HepG2 (cell line): ENCODE results near the gene BCAS3. TPM values are rescaled to one million over a fixed set of nuclear protein-coding genes. Genes with fewer than 3 reads are reported as not detected.

Source experiments
- ATAC-seq: fragments of 200-7000 bp; cut with Tn5 transposase; 3 replicates; pipeline ENCODE4 v1.9.1; 2020; ENCODE audit warnings: mild to moderate bottlenecking, moderate library complexity
- BruUV-seq: library from RNA; stranded (reverse); fragments of 400-500 nt; replicated peaks from 2 replicates; lab custom pipeline; 2021; lab: Mats Ljungman, UMichigan
- CTCF ChIA-PET: fragments of 300-600 bp; formaldehyde crosslinking; extraction: SDS; loops from one replicate; lab custom pipeline; 2021; ENCODE audit warnings: low total read pairs, inconsistent platforms, low intra/inter-chr PET ratio; lab: Yijun Ruan, JAX
- POLR2A ChIA-PET: fragments of 350-600 bp; sonication (Branson Sonifier 250); formaldehyde crosslinking; loops from one replicate; lab custom pipeline; 2020; ENCODE audit warnings: antibody characterized with exemption, inconsistent platforms; lab: Yijun Ruan, JAX
- DNase-seq: peaks from one replicate; pipeline ENCODE4 v3.0.0-alpha.2; 2015; ENCODE audit warnings: low spot score
- FAIRE-seq: peaks from 3 replicates; lab custom pipeline; 2011; peaks lifted over from hg19 to GRCh38; lab: Jason Lieb, UNC
- H2AFZ ChIP-seq: one replicate; pipeline ENCODE4 v1.6.1; 2011; ENCODE audit warnings: low read length, inconsistent platforms
- H3K27ac ChIP-seq: fragments of 300-600 bp; 3 replicates; pipeline ENCODE4 v1.8.0; 2011; ENCODE audit warnings: mixed run types, mild to moderate bottlenecking, mixed read lengths, low read length, inconsistent platforms; ENCODE audit not compliant: insufficient read depth; ENCODE audit errors: extremely low read length
- H3K27me3 ChIP-seq, 2 experiments: fragments of 200-600 bp in 1 of 2; 2 replicates in 1 of 2; 3 replicates in 1 of 2; pipeline versions ENCODE4 v1.6.0 to v1.8.0; 2011; ENCODE audit warnings: low read length in 2 of 2, mild to moderate bottlenecking in 2 of 2, moderate library complexity in 2 of 2, inconsistent platforms in 1 of 2; ENCODE audit not compliant: insufficient read depth in 2 of 2, control insufficient read depth in 1 of 2
- H3K36me3 ChIP-seq, 2 experiments: fragments of 200-600 bp in 1 of 2; replicated peaks in 1 of 2; 2 replicates in 1 of 2; 3 replicates in 1 of 2; pipeline versions ENCODE4 v1.5.1 to v1.8.0; 2011; ENCODE audit warnings: low read length in 2 of 2, inconsistent platforms in 1 of 2; ENCODE audit not compliant: insufficient read depth in 2 of 2, control insufficient read depth in 1 of 2
- H3K4me1 ChIP-seq: 2 replicates; pipeline ENCODE4 v1.5.1; 2012; ENCODE audit warnings: low read length, inconsistent platforms; ENCODE audit not compliant: insufficient read depth
- H3K4me2 ChIP-seq: 2 replicates; pipeline ENCODE4 v1.6.0; 2011; ENCODE audit warnings: low read depth, low read length, inconsistent platforms
- H3K4me3 ChIP-seq, 3 experiments: fragments of 200-600 bp in 1 of 3; sonication (generic), shearing (Covaris generic) in 1 of 3; replicated peaks in 1 of 3; 2 replicates each; pipeline ENCODE4 v1.5.1; 2011 to 2016; ENCODE audit warnings: low read length in 3 of 3, inconsistent platforms in 2 of 3, low read depth in 2 of 3, mild to moderate bottlenecking in 2 of 3, control low read depth in 1 of 3, mixed read lengths in 1 of 3; ENCODE audit not compliant: insufficient read depth in 1 of 3
- H3K79me2 ChIP-seq: one replicate; pipeline ENCODE4 v1.6.1; 2011; ENCODE audit warnings: low read length, inconsistent platforms; ENCODE audit not compliant: insufficient read depth
- H3K9ac ChIP-seq: 2 replicates; pipeline ENCODE4 v1.6.0; 2011; ENCODE audit warnings: mild to moderate bottlenecking, low read depth, low read length, inconsistent platforms; ENCODE audit not compliant: insufficient read depth
- H3K9me3 ChIP-seq: 2 replicates; pipeline ENCODE4 v1.5.1; 2012; ENCODE audit warnings: mild to moderate bottlenecking, low read length
- H4K20me1 ChIP-seq: 2 replicates; pipeline ENCODE4 v1.6.0; 2011; ENCODE audit warnings: inconsistent platforms, mild to moderate bottlenecking, low read length, moderate library complexity; ENCODE audit not compliant: insufficient read depth
- E2F2 ChIP-seq: sonication (generic); formaldehyde crosslinking; IDR thresholded peaks from 2 replicates; pipeline ENCODE4 v1.4.0; 2020; ENCODE audit warnings: missing genetic modification reagents, borderline replicate concordance
- ETV5 ChIP-seq: IDR thresholded peaks from 2 replicates; pipeline ENCODE4 v1.6.1; 2018; ENCODE audit warnings: missing biosample characterization, missing genetic modification reagents, inconsistent platforms, borderline replicate concordance
- FOXK1 ChIP-seq: sonication (generic); formaldehyde crosslinking; IDR thresholded peaks from 2 replicates; pipeline ENCODE4 v1.4.0; 2020; ENCODE audit warnings: low read depth, missing genetic modification reagents, borderline replicate concordance
- KMT2A ChIP-seq: sonication (generic); formaldehyde crosslinking; IDR thresholded peaks from 2 replicates; pipeline ENCODE4 v1.4.0; 2020; ENCODE audit warnings: missing genetic modification reagents
- NFKBIZ ChIP-seq: IDR thresholded peaks from 2 replicates; pipeline ENCODE4 v1.6.1; 2018; ENCODE audit warnings: missing genetic modification reagents, missing compliant biosample characterization
- NR2C2 ChIP-seq: sonication (generic); formaldehyde crosslinking; IDR thresholded peaks from 2 replicates; pipeline ENCODE4 v1.4.0; 2020; ENCODE audit warnings: missing genetic modification reagents, mild to moderate bottlenecking, moderate library complexity, borderline replicate concordance
- SIX1 ChIP-seq: sonication (generic); formaldehyde crosslinking; IDR thresholded peaks from 2 replicates; pipeline ENCODE4 v1.4.0; 2020; ENCODE audit warnings: missing genetic modification reagents, borderline replicate concordance
- TAF1 ChIP-seq: sonication (generic); formaldehyde crosslinking; IDR thresholded peaks from 2 replicates; pipeline ENCODE4 v1.4.0; 2020; ENCODE audit warnings: missing genetic modification reagents
- ZKSCAN1 ChIP-seq: fragments of 150-350 bp; IDR thresholded peaks from 2 replicates; pipeline ENCODE4 v1.6.1; 2014; ENCODE audit warnings: low read length
- ZNF124 ChIP-seq: sonication (generic); formaldehyde crosslinking; IDR thresholded peaks from 2 replicates; pipeline ENCODE4 v1.4.0; 2020; ENCODE audit warnings: missing genetic modification reagents
- ZNF33A ChIP-seq: sonication (generic); formaldehyde crosslinking; IDR thresholded peaks from 2 replicates; pipeline ENCODE4 v1.5.1; 2020; ENCODE audit warnings: missing genetic modification reagents, mild to moderate bottlenecking, moderate library complexity, borderline replicate concordance
- ZNF512 ChIP-seq: sonication (generic); formaldehyde crosslinking; IDR thresholded peaks from 2 replicates; pipeline ENCODE4 v1.4.0; 2020; ENCODE audit warnings: mild to moderate bottlenecking, missing genetic modification reagents
- ZNF777 ChIP-seq: sonication (generic); formaldehyde crosslinking; IDR thresholded peaks from 2 replicates; pipeline ENCODE4 v1.4.0; 2020; ENCODE audit warnings: missing genetic modification reagents
- WGBS: methylation state at CpG from one replicate; pipeline ENCODE4 v1.1.6; 2017; ENCODE audit warnings: low lambda C conversion rate; 5-methylcytosine and 5-hydroxymethylcytosine counted together
- in situ Hi-C: cut with HindIII; loops from 2 replicates; pipeline ENCODE4 v1.10.0; 2017; ENCODE audit warnings: low pct_unique_long_range_greater_than_20kb; ENCODE audit not compliant: extremely low pct_ligation_motif_present
- intact Hi-C: fragments of 100-400 bp; cut with micrococcal nuclease; formaldehyde crosslinking; loops from one replicate; pipeline ENCODE4 v1.10.0; 2022; ENCODE audit not compliant: unreplicated experiment
- polyA plus RNA-seq, 8 experiments: library from polyadenylated mRNA; depleted of rRNA in 3 of 8; stranded (reverse) in 7 of 8; unstranded in 1 of 8; fragments of >200 nt; fragmentation: Illumina TruSeq in 4 of 8; extraction: Trizol in 4 of 8; gene quantifications; 2 replicates each; pipeline versions ENCODE4 v1.2.1 to v1.2.3, GENCODE V29; 2011 to 2016; ENCODE audit warnings: low read depth in 4 of 8, missing spikeins in 1 of 8, mixed read lengths in 1 of 8; ENCODE audit not compliant: insufficient read depth in 1 of 8
- total RNA-seq, 5 experiments: library from RNA; depleted of rRNA; stranded (reverse); fragments of >200 nt; fragmentation: Illumina TruSeq; extraction: Trizol; gene quantifications; 2 replicates each; pipeline ENCODE4 v1.2.3, GENCODE V29; 2016; ENCODE audit warnings: low read depth in 1 of 5

The BCAS3 gene
- total and polyA plus RNA-seq, 2 of the 13 experiments (the other 11 are each of a cell fraction or from before 2014, with no cell fraction given), result 10.7 to 11.2 TPM

DNA sequence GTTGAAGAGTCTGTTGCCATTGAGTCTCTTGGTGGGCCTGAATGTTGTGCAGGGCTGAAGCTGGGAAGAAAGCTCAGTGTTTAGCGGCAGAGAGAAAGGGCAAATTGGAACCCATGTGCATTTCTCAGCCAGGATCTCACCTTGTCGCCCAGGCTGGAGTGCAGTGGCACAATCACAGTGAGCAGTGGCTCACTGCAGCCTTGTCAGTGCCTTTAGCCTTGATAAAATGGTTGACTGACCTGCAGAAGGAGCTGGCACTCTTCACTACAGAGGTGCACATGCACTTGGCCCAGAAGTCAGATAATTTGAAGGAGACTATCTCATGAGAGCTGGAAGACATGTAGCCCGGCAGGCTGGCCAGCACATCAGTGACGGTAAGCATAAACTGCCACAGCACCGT lies 597.7 kb downstream of the BCAS3 start (continued):
- no peak for TF ChIP-seq FOXK1 (CRISPR knock-in tag)
- TF ChIP-seq SIX1 (CRISPR knock-in tag), result no peak
- no peak for TF ChIP-seq KMT2A (CRISPR knock-in tag)
- no peak for TF ChIP-seq ETV5 (CRISPR knock-in tag)
- no peak for TF ChIP-seq ZNF33A (CRISPR knock-in tag)
- TF ChIP-seq E2F2 (CRISPR knock-in tag), result no peak
- TF ChIP-seq ZKSCAN1, result no peak
- no peak for TF ChIP-seq NR2C2 (CRISPR knock-in tag)
- TF ChIP-seq, all 625 proteins: peak for 0

- no peaks in the 10 kb centered on the region for H4K20me1 ChIP-seq
- 80% methylated on average over 2 of the region's 2 CpGs for WGBS
- in situ Hi-C loops (no loop called here), intact Hi-C loops (no loop called here)
- H2AFZ ChIP-seq, result no peak overlapping the region
- DNase-seq (no peak), ATAC-seq (no peak), FAIRE-seq (no peak)
- no peak overlapping the region for H3K27ac ChIP-seq
- H3K9ac ChIP-seq, result no peak overlapping the region
- H3K36me3 ChIP-seq, result no peaks in the 10 kb centered on the region
- H3K4me3 ChIP-seq, result no peak overlapping the region
- 0 out of 2 replicates have a peak, but pooled peaks cover 2% of the 10 kb centered on the region for H3K4me1 ChIP-seq
- no peak overlapping the region for H3K4me2 ChIP-seq
- TF ChIP-seq ZNF124 (CRISPR knock-in tag), result no peak
- TF ChIP-seq ZNF777 (CRISPR knock-in tag), result no peak
- no peak for TF ChIP-seq ZNF512 (CRISPR knock-in tag)
- TF ChIP-seq TAF1 (CRISPR knock-in tag), result no peak
- TF ChIP-seq NFKBIZ (CRISPR knock-in tag), result no peak
- POLR2A ChIA-PET, result no interaction called here
- CTCF ChIA-PET, result no interaction called here
- BruUV-seq, result no TSS peak
- no peaks in the 10 kb centered on the region for H3K27me3 ChIP-seq
- no peaks in the 10 kb centered on the region for H3K9me3 ChIP-seq
- no peaks in the 10 kb centered on the region for H3K79me2 ChIP-seq
Observed at GRCh38 chr17:61276806-61277205, 599.2 kb downstream of the BCAS3 start.
